HG03280 (cell line): ENCODE results near the gene PTMS.

ENCODE experiments used
- ATAC-seq: cut with Tn5 transposase; IDR thresholded peaks from one replicate; pipeline ENCODE4 v1.9.1; 2021; ENCODE audit warnings: mild to moderate bottlenecking, moderate library complexity; ENCODE audit not compliant: unreplicated experiment

The PTMS gene

GRCh38 chr12:6771509-6772330 is 5.6 kb downstream of the PTMS start:
- ATAC-seq, result no peak

- ATAC-seq, result no peak
Measured at GRCh38 chr12:6772331-6772695, 6.2 kb downstream of the PTMS start, which contains the start of gene LAG3. TSS of gene LAG3 (plus strand) at chr12:6772520. CDS start at chr12:6772853, 333 bp downstream.

GRCh38 chr12:6772726-6773589 is 6.8 kb downstream of the PTMS start:
- ATAC-seq, result no peak

- ATAC-seq, result no peak
Measured at GRCh38 chr12:6773590-6774351, 7.6 kb downstream of the PTMS start.

GRCh38 chr12:6774499-6775062 is 8.4 kb downstream of the PTMS start:
- ATAC-seq, result no peak

- ATAC-seq, result no peak
Measured at GRCh38 chr12:6775185-6776174, 9.3 kb downstream of the PTMS start.

GRCh38 chr12:6777386-6777785 is 11.2 kb downstream of the PTMS start:
- no peak for ATAC-seq

- ATAC-seq, result no peak
Measured at GRCh38 chr12:6778217-6778573, 12.0 kb downstream of the PTMS start.

GRCh38 chr12:6778574-6779550 is 12.7 kb downstream of the PTMS start:
- peak; percentile 73 for ATAC-seq

GRCh38 chr12:6779708-6780432 is 13.7 kb downstream of the PTMS start:
- no peak for ATAC-seq

- ATAC-seq, result no peak
Measured at GRCh38 chr12:6780573-6780972, 14.4 kb downstream of the PTMS start.

- ATAC-seq, result no peak
Measured at GRCh38 chr12:6782119-6782518, 16.0 kb downstream of the PTMS start.

GRCh38 chr12:6782850-6783566 is 16.8 kb downstream of the PTMS start:
- ATAC-seq, result no peak

GRCh38 chr12:6783828-6784227 is 17.7 kb downstream of the PTMS start:
- ATAC-seq, result no peak

GRCh38 chr12:6784296-6784695 is 18.1 kb downstream of the PTMS start:
- ATAC-seq, result no peak

GRCh38 chr12:6784761-6785160 is 18.6 kb downstream of the PTMS start:
- no peak for ATAC-seq

- no peak for ATAC-seq
Measured at GRCh38 chr12:6786416-6787094, 20.4 kb downstream of the PTMS start.
